Esophagus muscularis mucosa (tissue), 3 donors: ENCODE results near the gene SLC23A2.

Source experiments
- EP300 ChIP-seq: sonication (generic); formaldehyde crosslinking; IDR thresholded peaks from one replicate; pipeline ENCODE4 v1.6.1; 2017; ENCODE audit warnings: antibody characterized with exemption
- TF ChIP-seq, protein P1 (sequence below), 3 experiments: fragments of 200-600 bp in 2 of 3; fragments of 450-650 bp in 1 of 3; sonication (generic) in 2 of 3; IDR thresholded peaks; one replicate each; pipeline ENCODE4 v1.5.1; 2017 to 2019; ENCODE audit warnings: antibody characterized with exemption in 3 of 3, mild to moderate bottlenecking in 2 of 3, moderate library complexity in 1 of 3

DNA sequence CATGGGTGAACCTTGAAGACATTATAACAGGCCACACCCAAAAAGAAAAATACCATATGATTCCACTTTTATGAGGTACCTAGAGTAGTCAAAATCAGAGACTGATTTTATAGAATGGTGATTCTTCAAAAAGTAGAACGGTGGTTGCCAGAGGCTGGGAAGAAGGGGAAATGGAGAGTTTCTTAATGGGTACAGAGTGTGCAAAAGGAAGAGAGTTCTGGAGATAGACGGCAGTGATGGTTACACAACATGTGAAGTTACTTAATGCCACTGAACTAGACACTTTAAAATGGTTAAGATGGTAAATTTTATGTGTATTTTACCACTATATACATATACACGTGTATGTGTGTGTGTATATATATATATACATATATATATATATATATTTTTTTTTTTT is 198.8 kb downstream of the SLC23A2 start:
- TF ChIP-seq, protein P1, sequence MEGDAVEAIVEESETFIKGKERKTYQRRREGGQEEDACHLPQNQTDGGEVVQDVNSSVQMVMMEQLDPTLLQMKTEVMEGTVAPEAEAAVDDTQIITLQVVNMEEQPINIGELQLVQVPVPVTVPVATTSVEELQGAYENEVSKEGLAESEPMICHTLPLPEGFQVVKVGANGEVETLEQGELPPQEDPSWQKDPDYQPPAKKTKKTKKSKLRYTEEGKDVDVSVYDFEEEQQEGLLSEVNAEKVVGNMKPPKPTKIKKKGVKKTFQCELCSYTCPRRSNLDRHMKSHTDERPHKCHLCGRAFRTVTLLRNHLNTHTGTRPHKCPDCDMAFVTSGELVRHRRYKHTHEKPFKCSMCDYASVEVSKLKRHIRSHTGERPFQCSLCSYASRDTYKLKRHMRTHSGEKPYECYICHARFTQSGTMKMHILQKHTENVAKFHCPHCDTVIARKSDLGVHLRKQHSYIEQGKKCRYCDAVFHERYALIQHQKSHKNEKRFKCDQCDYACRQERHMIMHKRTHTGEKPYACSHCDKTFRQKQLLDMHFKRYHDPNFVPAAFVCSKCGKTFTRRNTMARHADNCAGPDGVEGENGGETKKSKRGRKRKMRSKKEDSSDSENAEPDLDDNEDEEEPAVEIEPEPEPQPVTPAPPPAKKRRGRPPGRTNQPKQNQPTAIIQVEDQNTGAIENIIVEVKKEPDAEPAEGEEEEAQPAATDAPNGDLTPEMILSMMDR (IDR thresholded peaks at IDR 0.05): no peak
- no peak for TF ChIP-seq EP300
